NCI-H2196 (cell line): Measurements from ENCODE around the gene LRRC73.
"Not testable (repeated sequence)": the region's sequence is repeated elsewhere in the genome, so short reads cannot be mapped to it uniquely, and the experiment has no call there.

ENCODE experiments used
- DNase-seq: peaks from one replicate; lab custom pipeline; 2025; ENCODE audit not compliant: unreplicated experiment; lab: John Stamatoyannopoulos, UW

Gene LRRC73, protein sequence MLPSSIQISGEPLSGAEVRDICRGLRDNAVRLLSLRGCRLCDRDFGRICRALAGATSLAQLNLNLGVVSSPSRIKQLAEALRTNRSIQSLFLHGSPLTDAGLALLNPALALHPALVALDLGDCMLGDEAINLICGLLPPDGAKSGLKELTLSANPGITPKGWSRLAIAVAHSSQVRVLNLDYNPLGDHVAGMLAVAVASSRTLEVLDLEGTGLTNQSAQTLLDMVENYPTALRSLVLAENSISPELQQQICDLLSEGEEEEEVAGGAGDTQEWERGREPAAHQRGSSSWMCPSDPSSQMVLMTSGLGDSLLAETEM

DNA sequence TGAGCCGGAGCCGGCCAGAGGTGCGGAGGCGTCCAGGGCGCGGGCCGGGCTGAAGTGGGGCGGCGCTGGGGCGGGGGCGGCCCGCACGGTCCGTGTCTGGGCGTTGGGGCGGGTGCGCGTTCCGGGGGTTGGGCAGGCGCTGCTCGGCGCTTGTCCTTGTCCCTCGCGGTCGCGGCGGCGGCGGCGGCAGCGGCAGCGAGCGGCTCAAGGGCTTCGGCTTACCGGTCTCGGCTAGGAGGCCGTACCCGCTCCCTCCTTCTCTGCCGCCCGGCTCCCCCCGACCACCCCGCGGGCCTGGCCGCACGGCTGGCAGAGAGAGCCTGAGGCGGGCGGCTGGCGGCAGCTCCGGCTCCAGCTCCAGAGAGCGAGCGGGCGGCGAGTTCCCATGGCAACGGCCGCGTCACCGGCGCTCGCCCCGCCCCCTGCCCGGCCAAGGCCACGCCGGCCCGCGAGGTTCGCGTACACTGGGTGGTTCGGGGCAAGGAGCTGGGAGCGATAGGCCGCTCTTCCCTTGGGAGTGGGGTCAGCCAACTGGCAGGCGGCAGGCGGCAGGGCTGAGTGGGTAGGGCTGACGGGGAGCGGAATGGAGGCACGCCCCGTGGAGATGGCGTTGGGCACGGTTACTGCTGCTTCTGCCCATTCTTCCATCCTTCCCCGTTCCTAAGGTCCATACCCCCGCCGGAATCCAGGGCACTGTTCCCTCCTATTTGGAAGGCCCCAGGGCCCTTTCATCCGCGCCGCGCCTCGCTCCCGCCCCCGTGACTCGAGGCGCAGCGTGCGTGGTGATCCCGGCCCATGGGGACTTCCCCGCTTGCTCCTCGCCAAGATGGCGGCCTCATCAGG lies at the start of gene LRRC73:
LRRC73 (minus strand) TSS at position 363 of the 843 bp plus-strand sequence. CDS start 561 bp downstream, outside the sequence.
- peak; percentile 86 for DNase-seq

- no peak for DNase-seq
These were observed 49.2 kb upstream of the LRRC73 start for GRCh38 chr6:43559328-43559727.

DNA sequence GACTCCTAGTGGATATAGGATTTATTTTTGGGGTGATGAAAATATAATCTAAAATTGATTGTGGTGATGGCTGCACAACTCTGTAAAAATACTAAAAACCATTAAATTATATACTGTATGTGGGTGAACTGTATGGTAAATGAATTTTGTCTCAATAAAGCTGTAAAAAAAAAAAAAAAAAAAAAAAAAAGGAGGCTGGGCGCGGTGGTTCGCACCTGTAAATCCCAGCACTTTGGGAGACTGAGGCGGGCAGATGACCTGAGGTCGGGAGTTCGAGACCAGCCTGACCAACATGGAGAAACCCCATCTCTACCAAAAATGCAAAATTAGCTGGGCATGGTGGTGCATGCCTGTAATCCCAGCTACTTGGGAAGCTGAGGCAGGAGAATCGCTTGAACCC lies 47.5 kb upstream of the LRRC73 start:
- DNase-seq = not testable (repeated sequence)

- DNase-seq = no peak
These were observed 37.1 kb upstream of the LRRC73 start for GRCh38 chr6:43547222-43547621.

GRCh38 chr6:43544461-43544860 lies 34.3 kb upstream of the LRRC73 start:
- DNase-seq = no peak

- no peak for DNase-seq
These were observed 31.8 kb upstream of the LRRC73 start for GRCh38 chr6:43541774-43542471.

GRCh38 chr6:43540507-43540906 lies 30.4 kb upstream of the LRRC73 start:
- no peak for DNase-seq

- not testable (repeated sequence) for DNase-seq
These were observed 29.3 kb upstream of the LRRC73 start for GRCh38 chr6:43539409-43539808.

GRCh38 chr6:43538986-43539385 lies 28.8 kb upstream of the LRRC73 start:
- DNase-seq = not testable (repeated sequence)

DNA sequence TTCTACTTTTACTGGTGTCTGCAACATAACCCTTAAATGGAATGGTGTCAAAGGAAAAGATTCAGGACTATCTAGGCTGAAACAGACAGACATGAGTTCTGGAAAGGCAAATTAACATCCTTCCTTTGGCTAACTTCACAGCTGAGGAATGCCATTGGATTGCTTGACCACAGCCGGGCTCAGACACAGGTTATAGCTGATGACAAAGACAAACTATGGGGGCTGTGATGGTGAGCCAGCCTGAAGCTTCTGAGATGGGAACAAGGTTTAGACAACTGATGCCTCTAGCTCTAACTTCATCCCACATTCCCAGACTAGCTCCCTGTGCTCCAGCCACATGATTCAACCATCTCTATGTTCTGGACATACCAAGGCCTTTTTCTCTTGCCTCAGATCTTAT lies 22.1 kb upstream of the LRRC73 start:
- DNase-seq = no peak

- DNase-seq = no peak
These were observed 14.4 kb upstream of the LRRC73 start for GRCh38 chr6:43524483-43524961.

DNA sequence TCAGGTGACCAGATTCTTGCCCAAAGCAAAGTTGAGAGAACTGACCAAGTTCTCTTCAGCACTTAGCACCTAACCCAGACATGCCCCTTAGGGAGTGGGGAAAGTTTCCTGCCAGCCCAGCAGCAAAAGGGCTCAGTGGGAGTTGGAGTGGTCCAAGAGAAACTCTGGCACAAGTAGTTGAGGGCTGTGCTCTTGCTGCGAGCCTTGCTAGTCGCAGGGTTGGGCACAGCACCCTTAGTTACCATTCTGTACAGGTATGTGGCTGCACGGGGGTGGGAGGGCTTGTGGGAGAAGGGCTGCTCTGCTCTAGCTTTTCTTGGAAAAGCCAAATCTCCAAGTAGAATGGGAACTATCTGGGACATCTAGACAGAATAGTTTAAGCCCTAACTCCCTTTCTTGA lies 13.1 kb upstream of the LRRC73 start:
- no peak for DNase-seq

GRCh38 chr6:43522547-43523261 lies 12.6 kb upstream of the LRRC73 start:
- no peak for DNase-seq

DNA sequence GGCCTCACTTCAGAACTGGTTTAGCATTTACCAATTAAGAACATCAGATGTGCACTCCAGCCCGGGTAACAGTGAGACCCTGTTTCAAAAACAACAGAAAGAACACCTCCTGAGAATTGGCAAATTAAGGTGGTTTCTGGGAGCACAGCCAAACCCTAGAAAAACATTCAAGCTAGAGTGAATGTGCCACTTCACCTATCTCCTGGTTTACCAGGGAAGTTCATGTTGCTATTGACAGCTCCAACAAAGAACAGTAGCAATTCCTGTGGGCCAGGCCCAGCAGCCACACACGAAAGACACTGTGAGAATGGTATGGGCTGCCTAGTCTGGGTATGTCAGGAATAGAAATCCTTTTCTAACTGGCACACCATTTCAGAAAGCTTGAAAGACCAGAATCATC lies 11.7 kb upstream of the LRRC73 start:
- DNase-seq = peak; percentile 41

- no peak for DNase-seq
These were observed 10.0 kb upstream of the LRRC73 start for GRCh38 chr6:43520097-43520496.

DNA sequence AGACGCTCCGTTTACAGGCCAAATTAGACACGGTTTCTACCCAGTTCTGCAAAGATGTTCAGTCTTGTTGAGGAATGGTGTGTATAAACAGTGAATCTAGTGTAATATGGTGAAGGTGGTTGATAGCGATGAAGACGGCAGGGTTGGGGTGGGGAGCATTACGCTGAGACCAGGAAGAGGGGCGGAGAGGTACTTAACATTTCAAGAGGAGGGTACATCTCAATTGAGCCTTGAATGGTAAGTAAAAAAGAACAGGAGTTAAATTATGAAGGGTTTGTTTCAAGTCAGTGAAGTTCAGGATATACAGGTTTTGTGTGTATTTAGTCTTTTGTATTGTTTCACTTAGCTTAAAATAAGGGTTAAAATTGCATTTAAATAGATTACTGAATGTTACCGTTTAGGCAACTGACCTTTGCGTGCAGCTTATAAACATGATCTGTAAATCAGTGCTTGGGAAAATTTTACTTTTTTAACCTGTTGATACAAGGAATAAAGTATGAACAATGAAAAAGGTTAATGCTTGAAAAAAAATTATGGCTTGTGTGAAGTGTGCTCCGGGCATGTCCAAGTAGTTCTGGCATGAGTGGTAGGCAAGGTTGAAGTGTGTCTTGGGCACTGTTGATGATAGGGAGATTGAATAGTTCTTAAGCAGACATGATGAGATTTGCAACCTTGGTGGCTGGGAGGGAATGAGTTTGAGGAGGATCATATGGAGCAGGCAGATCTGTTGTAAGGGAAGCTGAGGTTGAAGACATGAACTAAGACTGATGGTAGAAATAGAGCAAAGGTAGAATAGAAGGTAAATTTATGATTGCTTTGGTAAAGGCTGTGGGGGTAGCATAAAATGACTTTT lies 7.6 kb upstream of the LRRC73 start:
- no peak for DNase-seq

- DNase-seq = peak; percentile 99
These were observed 6.8 kb upstream of the LRRC73 start, which contains the start of the genes POLR1C and YIPF3 for GRCh38 chr6:43516697-43517504. Gene POLR1C (plus strand): TSS chr6:43517089. CDS start chr6:43517110, 21 bp downstream. Gene YIPF3 (minus strand): TSS chr6:43516926. CDS start chr6:43516807, 119 bp downstream.

DNA sequence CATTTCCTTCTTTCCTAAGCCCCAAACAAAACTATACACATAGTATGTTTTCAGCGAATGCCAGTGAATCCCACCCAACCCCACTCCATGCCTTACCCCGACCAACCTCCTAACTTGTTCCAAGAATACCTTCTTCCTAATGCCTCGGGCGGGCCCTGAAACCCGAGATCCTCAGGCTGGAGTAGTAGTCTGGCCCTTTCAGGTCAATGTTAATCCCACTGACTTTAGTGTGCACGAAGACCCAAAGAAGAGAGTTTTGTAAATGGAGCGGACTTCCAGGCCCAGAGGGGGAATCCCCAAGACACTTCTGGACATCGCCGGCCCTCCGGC lies 6.2 kb upstream of the LRRC73 start:
- no peak for DNase-seq

DNA sequence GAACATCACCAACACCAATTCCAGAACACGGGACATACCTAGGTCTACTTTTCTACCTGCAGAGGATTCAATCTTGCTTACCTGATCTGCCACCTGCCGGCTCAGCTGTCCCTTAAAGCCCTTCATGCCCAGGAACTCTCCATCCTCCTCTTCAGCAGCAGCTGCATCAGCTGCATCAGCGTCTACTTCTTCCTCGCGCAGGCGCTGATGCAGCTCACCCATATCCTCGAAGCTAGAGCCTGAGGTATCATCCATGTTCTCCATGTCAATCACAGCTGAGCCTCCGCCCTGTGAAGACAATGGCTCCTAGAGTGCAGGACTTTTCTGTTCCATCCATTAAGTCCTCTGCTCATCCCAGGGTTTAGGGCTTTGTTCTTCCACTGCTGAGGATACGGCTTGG lies 5.7 kb upstream of the LRRC73 start:
- no peak for DNase-seq
